Astrocyte of the cerebellum (primary cell): ENCODE data around the gene ZCCHC24.

Source experiments
- DNase-seq: peaks from one replicate; pipeline ENCODE4 v3.0.0-alpha.2; 2011; ENCODE audit warnings: low read depth
- H3K4me3 ChIP-seq: 2 replicates; pipeline ENCODE4 v1.5.1; 2011; ENCODE audit warnings: mild to moderate bottlenecking, low read depth, low read length, moderate library complexity
- in situ Hi-C: cut with HindIII; loops from 2 replicates; pipeline ENCODE4 v1.10.0; 2017; ENCODE audit warnings: low sequenced_read_pairs
- TF ChIP-seq, protein P1 (sequence below): IDR thresholded peaks from 2 replicates; pipeline ENCODE4 v1.5.1; 2012; ENCODE audit warnings: low read length, low read depth, moderate library complexity, mild to moderate bottlenecking; ENCODE audit errors: missing control alignments

Gene ZCCHC24

DNA sequence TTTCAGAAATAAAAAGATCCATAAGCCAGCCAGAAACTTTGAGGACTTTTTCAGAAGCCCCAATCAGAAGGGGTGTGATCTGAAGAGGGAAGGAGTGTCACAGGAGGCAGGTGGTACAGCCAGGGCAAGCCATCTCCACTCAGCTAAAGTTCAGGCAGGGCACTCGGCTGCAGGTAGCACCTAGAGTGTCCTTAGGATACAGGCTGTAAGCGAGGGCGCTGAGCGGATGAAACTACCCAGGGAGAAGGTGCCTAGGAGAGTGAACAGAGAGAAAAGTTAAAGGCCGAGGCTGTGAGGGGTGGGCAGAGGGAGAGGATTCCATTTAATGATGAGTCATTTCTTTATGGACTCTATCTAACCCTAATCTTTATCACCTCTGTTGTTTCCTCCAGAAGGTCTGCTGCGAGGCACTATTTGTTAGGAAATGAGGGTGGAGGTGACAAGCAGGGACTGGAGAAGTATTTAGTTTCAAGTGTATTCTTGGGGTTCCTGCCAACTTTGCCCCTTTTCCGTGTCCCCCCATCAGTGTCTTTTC, 29.8 kb upstream of the ZCCHC24 start:
- H3K4me3 ChIP-seq, result no peak overlapping the region
- in situ Hi-C loops, result no loop called here
- DNase-seq, result no peak
- TF ChIP-seq, protein P1, sequence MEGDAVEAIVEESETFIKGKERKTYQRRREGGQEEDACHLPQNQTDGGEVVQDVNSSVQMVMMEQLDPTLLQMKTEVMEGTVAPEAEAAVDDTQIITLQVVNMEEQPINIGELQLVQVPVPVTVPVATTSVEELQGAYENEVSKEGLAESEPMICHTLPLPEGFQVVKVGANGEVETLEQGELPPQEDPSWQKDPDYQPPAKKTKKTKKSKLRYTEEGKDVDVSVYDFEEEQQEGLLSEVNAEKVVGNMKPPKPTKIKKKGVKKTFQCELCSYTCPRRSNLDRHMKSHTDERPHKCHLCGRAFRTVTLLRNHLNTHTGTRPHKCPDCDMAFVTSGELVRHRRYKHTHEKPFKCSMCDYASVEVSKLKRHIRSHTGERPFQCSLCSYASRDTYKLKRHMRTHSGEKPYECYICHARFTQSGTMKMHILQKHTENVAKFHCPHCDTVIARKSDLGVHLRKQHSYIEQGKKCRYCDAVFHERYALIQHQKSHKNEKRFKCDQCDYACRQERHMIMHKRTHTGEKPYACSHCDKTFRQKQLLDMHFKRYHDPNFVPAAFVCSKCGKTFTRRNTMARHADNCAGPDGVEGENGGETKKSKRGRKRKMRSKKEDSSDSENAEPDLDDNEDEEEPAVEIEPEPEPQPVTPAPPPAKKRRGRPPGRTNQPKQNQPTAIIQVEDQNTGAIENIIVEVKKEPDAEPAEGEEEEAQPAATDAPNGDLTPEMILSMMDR, result no peak

DNA sequence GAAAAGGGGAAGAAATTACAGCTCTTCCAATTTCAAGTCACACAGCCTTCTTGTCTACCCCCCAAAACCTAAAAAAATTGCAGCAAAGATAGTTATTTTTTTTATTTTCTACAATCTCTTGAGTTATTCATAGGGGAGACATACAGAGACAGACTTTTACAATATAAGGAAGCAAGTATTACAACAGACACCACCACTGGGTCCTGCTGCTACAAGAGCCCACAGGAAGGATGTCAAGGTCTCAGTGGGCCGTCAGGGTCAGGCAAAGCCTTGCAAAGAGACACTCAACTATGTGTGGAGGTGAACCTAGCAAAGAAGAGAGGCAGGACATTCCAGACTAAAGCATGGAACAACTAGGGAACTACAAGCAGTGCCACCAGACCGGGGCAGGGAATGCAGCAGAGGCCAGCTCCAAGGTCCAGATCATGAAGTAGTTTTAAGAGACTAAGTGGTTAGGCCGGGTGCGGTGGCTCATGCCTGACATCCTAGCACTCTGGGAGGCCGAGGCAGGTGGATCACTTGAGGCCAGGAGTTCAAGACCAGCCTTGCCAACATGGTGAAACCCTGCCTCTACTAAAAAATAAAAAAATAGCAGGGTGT, 28.2 kb upstream of the ZCCHC24 start:
- TF ChIP-seq, protein P1, result no peak
- in situ Hi-C loops, result no loop called here
- no peak overlapping the region for H3K4me3 ChIP-seq
- no peak for DNase-seq

DNA sequence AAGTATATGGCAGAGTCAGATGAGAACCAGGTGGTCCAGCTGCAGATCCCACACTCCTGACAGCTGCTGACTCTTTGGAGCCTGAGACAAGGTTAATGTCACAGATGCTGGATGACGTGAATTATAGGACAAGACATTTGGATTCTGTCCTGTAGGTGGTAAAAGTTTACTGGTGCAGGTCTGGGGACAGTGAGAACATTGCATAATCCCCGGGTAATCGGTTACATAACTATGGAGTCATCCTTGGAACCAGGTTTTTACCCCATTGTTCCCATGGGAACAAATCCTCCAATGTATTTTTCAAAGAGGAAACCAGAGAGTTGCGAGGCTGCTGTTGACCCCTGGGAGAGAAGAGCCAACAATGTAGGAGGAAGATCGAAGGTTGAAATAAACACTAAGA, 27.5 kb upstream of the ZCCHC24 start:
- DNase-seq, result no peak

DNA sequence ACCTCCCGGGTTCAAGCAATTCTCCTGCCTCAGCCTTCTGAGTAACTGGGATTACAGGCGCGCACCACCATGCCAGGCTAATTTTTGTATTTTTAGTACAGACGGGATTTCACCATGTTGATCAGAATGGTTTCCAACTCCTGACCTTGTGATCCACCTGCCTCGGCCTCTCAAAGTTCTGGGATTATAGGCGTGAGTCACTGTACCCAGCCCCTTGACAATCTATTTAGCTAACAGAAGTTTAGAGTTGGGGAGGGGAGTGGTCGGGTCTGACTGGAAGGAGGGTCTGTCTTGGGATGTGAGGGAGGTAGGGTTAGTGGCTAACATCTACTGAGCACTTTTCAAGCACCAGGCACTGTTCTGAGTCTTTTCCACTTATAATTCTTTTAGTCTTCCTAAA, 27.0 kb upstream of the ZCCHC24 start:
- H3K4me3 ChIP-seq, result no peak overlapping the region
- TF ChIP-seq, protein P1, result no peak
- no peak for DNase-seq
- in situ Hi-C loops, result no loop called here

More for the DNA sequence above, 27.5 kb upstream of the ZCCHC24 start:
- TF ChIP-seq, protein P1, result no peak
- no peak overlapping the region for H3K4me3 ChIP-seq
- in situ Hi-C loops, result no loop called here

DNA sequence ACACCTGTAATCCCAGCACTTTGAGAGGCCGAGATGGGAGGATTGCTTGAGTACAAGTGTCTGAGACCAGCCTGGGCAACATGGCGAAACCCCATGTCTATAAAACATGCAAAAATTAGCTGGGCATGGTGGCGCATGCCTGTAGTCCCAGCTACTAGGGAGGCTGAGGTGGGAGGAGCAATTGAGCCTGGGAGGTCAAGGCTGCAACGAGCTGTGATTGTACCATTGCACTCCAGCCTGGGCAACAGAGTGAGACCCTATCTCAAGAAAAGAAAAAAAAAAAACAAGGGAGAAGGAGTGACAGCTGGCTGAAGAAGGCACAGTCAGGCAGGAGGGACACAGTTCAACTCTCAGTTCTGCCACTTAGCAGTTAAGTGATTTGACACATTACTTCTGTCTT, 26.4 kb upstream of the ZCCHC24 start:
- DNase-seq, result no peak
- in situ Hi-C loops, result no loop called here
- no peak overlapping the region for H3K4me3 ChIP-seq
- TF ChIP-seq, protein P1, result no peak

DNA sequence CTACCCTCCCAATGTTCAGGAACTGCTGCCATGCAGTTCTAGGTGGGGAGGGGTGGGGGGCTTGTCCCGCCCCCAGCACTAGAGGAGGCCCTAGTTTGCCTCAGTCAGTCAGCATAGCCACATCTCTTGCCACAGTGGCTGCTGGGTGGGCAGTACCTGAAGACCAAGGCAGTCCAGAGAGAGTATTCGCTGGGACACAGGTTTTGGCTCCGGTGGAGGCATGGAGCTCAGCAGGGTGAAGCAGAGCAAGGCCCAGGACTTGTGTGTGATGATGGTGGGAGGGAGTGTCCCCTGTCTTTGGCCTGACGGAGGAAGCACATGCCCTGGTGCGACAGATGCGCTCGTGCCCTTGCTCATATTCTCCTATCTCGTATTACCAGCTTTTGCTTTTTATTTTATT, 24.7 kb upstream of the ZCCHC24 start:
- no peak for DNase-seq
- TF ChIP-seq, protein P1, result no peak
- in situ Hi-C loops, result no loop called here
- no peak overlapping the region for H3K4me3 ChIP-seq
